K562 (cell line): ENCODE results near the gene MYLK4. TPM values are rescaled to one million over a fixed set of nuclear protein-coding genes. Genes with fewer than 3 reads are reported as not detected.

Experiments used
- ATAC-seq: fragments of 200-7000 bp; cut with Tn5 transposase; 3 replicates; pipeline ENCODE4 v1.9.1; 2020; ENCODE audit warnings: moderate library complexity
- BruUV-seq: library from RNA; stranded (reverse); fragments of 400-500 nt; replicated peaks from 2 replicates; lab custom pipeline; 2021; lab: Mats Ljungman, UMichigan
- CTCF ChIA-PET: fragments of 300-600 bp; formaldehyde crosslinking; extraction: SDS; loops from one replicate; lab custom pipeline; 2021; ENCODE audit warnings: low intra/inter-chr PET ratio; lab: Yijun Ruan, JAX
- POLR2A ChIA-PET: fragments of 300-600, 350-650 bp; sonication (Branson Sonifier 250); formaldehyde crosslinking; extraction: SDS; loops from one replicate; lab custom pipeline; 2021; ENCODE audit warnings: antibody characterized with exemption, inconsistent platforms; lab: Yijun Ruan, JAX
- DNase-seq, 4 experiments: peaks; one replicate each; pipeline versions ENCODE4 v3.0.0 to v3.0.0-alpha.2; 2011 to 2018; ENCODE audit warnings: low spot score in 3 of 4, mixed read lengths in 3 of 4; ENCODE audit errors: extremely low read depth in 1 of 4
- FAIRE-seq: peaks from 2 replicates; lab custom pipeline; 2011; peaks lifted over from hg19 to GRCh38; lab: Jason Lieb, UNC
- H2AFZ ChIP-seq: 2 replicates; pipeline ENCODE4 v1.6.0; 2011; ENCODE audit warnings: low read depth, low read length, control low read depth, inconsistent platforms
- H3K27ac ChIP-seq: fragments of 200-600 bp; 3 replicates; pipeline ENCODE4 v1.8.0; 2011; ENCODE audit warnings: low read depth, mild to moderate bottlenecking, control low read depth, inconsistent platforms, low read length, moderate library complexity, mixed read lengths; ENCODE audit errors: extremely low read depth
- H3K27me3 ChIP-seq, 2 experiments: fragments of 300-600 bp in 1 of 2; 2 replicates in 1 of 2; 3 replicates in 1 of 2; pipeline versions ENCODE4 v1.6.0 to v1.8.0; 2011; ENCODE audit warnings: inconsistent platforms in 2 of 2, low read length in 2 of 2, mild to moderate bottlenecking in 1 of 2, mixed read lengths in 1 of 2, moderate library complexity in 1 of 2; ENCODE audit not compliant: control insufficient read depth in 2 of 2, insufficient read depth in 2 of 2
- H3K36me3 ChIP-seq: fragments of 300-600 bp; 3 replicates; pipeline ENCODE4 v1.8.0; 2011; ENCODE audit warnings: mild to moderate bottlenecking, low read length, inconsistent platforms; ENCODE audit not compliant: control insufficient read depth, insufficient read depth
- H3K4me1 ChIP-seq, 2 experiments: fragments of 200-600 bp in 1 of 2; replicated peaks in 1 of 2; 2 replicates in 1 of 2; 3 replicates in 1 of 2; pipeline versions ENCODE4 v1.5.1 to v1.8.0; 2011; ENCODE audit warnings: inconsistent platforms in 2 of 2, low read length in 2 of 2, mild to moderate bottlenecking in 1 of 2, mixed read lengths in 1 of 2, moderate library complexity in 1 of 2; ENCODE audit not compliant: control insufficient read depth in 2 of 2, insufficient read depth in 2 of 2
- H3K4me2 ChIP-seq: 2 replicates; pipeline ENCODE4 v1.6.1; 2011; ENCODE audit warnings: low read length, control low read depth, inconsistent platforms, mixed read lengths; ENCODE audit not compliant: insufficient read depth
- H3K4me3 ChIP-seq: fragments of 200-600 bp; sonication (generic), shearing (Covaris generic); 2 replicates; pipeline ENCODE4 v1.5.1; 2016; ENCODE audit warnings: control low read depth, inconsistent platforms
- H3K79me2 ChIP-seq: fragments of 200-600 bp; 3 replicates; pipeline ENCODE4 v1.8.0; 2011; ENCODE audit warnings: low read length, inconsistent platforms; ENCODE audit not compliant: control insufficient read depth, insufficient read depth
- H3K9ac ChIP-seq, 2 experiments: 2 replicates each; pipeline versions ENCODE4 v1.6.0 to v1.6.1; 2011; ENCODE audit warnings: low read depth in 2 of 2, low read length in 2 of 2, control low read depth in 1 of 2, inconsistent platforms in 1 of 2, mild to moderate bottlenecking in 1 of 2, mixed read lengths in 1 of 2; ENCODE audit not compliant: insufficient read depth in 1 of 2
- H3K9me1 ChIP-seq: one replicate; pipeline ENCODE4 v1.6.0; 2011; ENCODE audit warnings: inconsistent platforms, mild to moderate bottlenecking, low read length, moderate library complexity; ENCODE audit not compliant: control insufficient read depth, insufficient read depth
- H3K9me3 ChIP-seq: replicated peaks from 2 replicates; pipeline ENCODE4 v1.5.1; 2011; ENCODE audit warnings: low read depth, low read length, inconsistent platforms; ENCODE audit not compliant: control insufficient read depth, insufficient read depth
- H4K20me1 ChIP-seq: replicated peaks from 2 replicates; pipeline ENCODE4 v1.6.1; 2011; ENCODE audit warnings: low read length, inconsistent platforms, mixed read lengths; ENCODE audit not compliant: control insufficient read depth, insufficient read depth
- AFF4 ChIP-seq: sonication (generic); formaldehyde crosslinking; IDR thresholded peaks from 2 replicates; pipeline ENCODE4 v1.8.0; 2023; ENCODE audit warnings: mild to moderate bottlenecking, missing genetic modification reagents
- ARID1B ChIP-seq: fragments of 450-650 bp; IDR thresholded peaks from 2 replicates; pipeline ENCODE4 v1.6.1; 2016; ENCODE audit warnings: antibody characterized with exemption, mild to moderate bottlenecking, inconsistent platforms
- CBFA2T2 ChIP-seq: fragments of 450-650 bp; conservative IDR thresholded peaks from 2 replicates; pipeline ENCODE4 v1.6.1; 2017; ENCODE audit warnings: mild to moderate bottlenecking
- CGGBP1 ChIP-seq: fragments of 250-450 bp; sonication (Bioruptor Pico); IDR thresholded peaks from 2 replicates; pipeline ENCODE4 v1.9.0; 2021; ENCODE audit warnings: mild to moderate bottlenecking
- ETV6 ChIP-seq, 3 experiments: fragments of 150-350 bp in 1 of 3; sonication (generic) in 1 of 3; formaldehyde crosslinking in 1 of 3; IDR thresholded peaks; 2 replicates each; pipeline versions ENCODE4 v1.6.1 to v1.8.0; 2014 to 2022; ENCODE audit warnings: borderline replicate concordance in 2 of 3, low read depth in 2 of 3, antibody characterized with exemption in 1 of 3, low read length in 1 of 3, mild to moderate bottlenecking in 1 of 3, missing genetic modification reagents in 1 of 3
- GABPA ChIP-seq: fragments of 200-800 bp; sonication (Bioruptor generic); conservative IDR thresholded peaks from 2 replicates; pipeline ENCODE4 v1.6.1; 2016; ENCODE audit warnings: low read depth, missing genetic modification characterization, missing compliant biosample characterization
- HDAC1 ChIP-seq, 2 experiments: fragments of 450-650 bp; IDR thresholded peaks; 2 replicates each; pipeline ENCODE4 v1.6.1; 2016 to 2017; ENCODE audit warnings: inconsistent platforms in 1 of 2, mild to moderate bottlenecking in 1 of 2, moderate library complexity in 1 of 2
- KLF10 ChIP-seq: fragments of 250-450 bp; sonication (Bioruptor Pico); IDR thresholded peaks from 2 replicates; pipeline ENCODE4 v1.6.1; 2021; ENCODE audit warnings: matching md5 sums
- PRPF4 ChIP-seq: fragments of 200-400 bp; formaldehyde crosslinking; IDR thresholded peaks from one replicate; pipeline ENCODE4 v1.6.1; 2017; ENCODE audit warnings: low read length, low read depth, mild to moderate bottlenecking; ENCODE audit not compliant: insufficient read depth, poor library complexity, severe bottlenecking
- PURB ChIP-seq: sonication (generic); formaldehyde crosslinking; IDR thresholded peaks from 2 replicates; pipeline ENCODE4 v1.9.0; 2021; ENCODE audit warnings: low read depth, mild to moderate bottlenecking, missing genetic modification reagents
- RBM25 ChIP-seq: fragments of 200-400 bp; formaldehyde crosslinking; IDR thresholded peaks from 2 replicates; pipeline ENCODE4 v1.6.1; 2018; ENCODE audit warnings: low read length, low read depth, moderate library complexity; ENCODE audit not compliant: severe bottlenecking
- SLC30A9 ChIP-seq: fragments of 250-450 bp; sonication (Bioruptor Pico); IDR thresholded peaks from 2 replicates; pipeline ENCODE4 v1.8.0; 2022; ENCODE audit warnings: mild to moderate bottlenecking, moderate library complexity
- STAT6 ChIP-seq: sonication (generic); formaldehyde crosslinking; IDR thresholded peaks from 2 replicates; pipeline ENCODE4 v1.8.1; 2023; ENCODE audit warnings: mild to moderate bottlenecking, missing genetic modification reagents
- TEAD1 ChIP-seq, 2 experiments: fragments of 450-650 bp in 1 of 2; sonication (generic) in 1 of 2; formaldehyde crosslinking; IDR thresholded peaks; 2 replicates each; pipeline versions ENCODE4 v1.4.0 to v1.8.0; 2020 to 2022; ENCODE audit warnings: mild to moderate bottlenecking in 2 of 2, missing genetic modification reagents in 1 of 2
- ZNF282 ChIP-seq: sonication (generic); formaldehyde crosslinking; IDR thresholded peaks from 2 replicates; pipeline ENCODE4 v1.8.1; 2023; ENCODE audit warnings: missing genetic modification reagents
- ZNF436 ChIP-seq: fragments of 250-450, 450-650 bp; sonication (Bioruptor Pico); formaldehyde crosslinking; IDR thresholded peaks from 2 replicates; pipeline ENCODE4 v1.7.0; 2020; ENCODE audit warnings: mild to moderate bottlenecking
- ZNF668 ChIP-seq: fragments of 250-450 bp; sonication (Bioruptor Pico); IDR thresholded peaks from 2 replicates; pipeline ENCODE4 v1.8.0; 2022; ENCODE audit warnings: mild to moderate bottlenecking, inconsistent platforms
- WGBS: fragments of 100-300 bp; shearing (Covaris generic); methylation state at CpG from one replicate; pipeline ENCODE4 v1.1.6; 2016; ENCODE audit warnings: low coverage, mixed read lengths; ENCODE audit not compliant: insufficient coverage; ENCODE audit errors: missing lambda C conversion rate; 5-methylcytosine and 5-hydroxymethylcytosine counted together
- in situ Hi-C: fragments of 300-500 bp; cut with MboI; formaldehyde crosslinking; loops from 4 replicates; pipeline ENCODE4 v1.15.0; 2018; ENCODE audit warnings: inconsistent platforms, mixed read lengths
- intact Hi-C: fragments of 100-400 bp; cut with micrococcal nuclease; formaldehyde crosslinking; loops from 2 replicates; pipeline ENCODE4 v1.14.2; 2022
- polyA plus RNA-seq, 8 experiments: library from polyadenylated mRNA; depleted of rRNA in 4 of 8; stranded (reverse) in 5 of 8; unstranded in 3 of 8; fragments of >200 nt; fragmentation: Nextera tagmentation in 2 of 8; fragmentation: Illumina TruSeq in 1 of 8; extraction: Ambion mirVana in 2 of 8; extraction: Trizol in 1 of 8; gene quantifications; 2 replicates each; pipeline versions ENCODE4 v1.2.1 to v1.2.3, GENCODE V29; 2011 to 2014; ENCODE audit warnings: inconsistent platforms in 1 of 8, missing spikeins in 1 of 8
- total RNA-seq, 7 experiments: library from RNA; depleted of rRNA in 6 of 7; stranded (reverse); fragments of >200 nt in 6 of 7; fragmentation: Illumina TruSeq in 2 of 7; extraction: Trizol in 2 of 7; gene quantifications; 2 replicates each; pipeline versions ENCODE4 v1.2.1 to v1.2.3, GENCODE V29; 2011 to 2021; ENCODE audit warnings: low replicate concordance in 1 of 7

The MYLK4 gene
- total and polyA plus RNA-seq, 9 of the 15 experiments (the other 6 are each of a cell fraction or from before 2014, with no cell fraction given): 0.01 to 0.15 (median 0.06) TPM

GRCh38 chr6:2715737-2716136 is 35.0 kb downstream of the MYLK4 start:
- BruUV-seq: no TSS peak
- DNase-seq: no peak
- Histone ChIP-seq H3K4me2 (no peak overlapping the region), H3K9me1 (no peaks in the 10 kb centered on the region), H4K20me1 (no peaks in the 10 kb centered on the region), H3K9me3 (peaks cover 5% of the 10 kb centered on the region; the same call in 1 of the 2 replicates), H3K27ac (no peak overlapping the region), H3K9ac (no peak overlapping the region), H3K36me3 (no peaks in the 10 kb centered on the region), H3K27me3 (no peaks in the 10 kb centered on the region; a peak in 1 of 5 replicates), H3K4me3 (no peak overlapping the region), H3K79me2 (no peaks in the 10 kb centered on the region), H2AFZ (0 out of 2 replicates have a peak overlapping the region, but pooled peaks have one; percentile 4), H3K4me1 (peaks cover 0 to 15% of the 10 kb centered on the region in 2 experiments; a peak in 2 of 5 replicates)
- in situ Hi-C loops (no loop called here), intact Hi-C loops (no loop called here)
- no peak for ATAC-seq
- FAIRE-seq: no peak
- CTCF ChIA-PET: no interaction called here
- WGBS: 22% methylated on average over 5 of the region's 5 CpGs
- POLR2A ChIA-PET: interaction anchor here (2.2 kb wide), 1 partner anchor 10 kb away, joined by 8 read pairs; no protein-coding TSS in a partner anchor
- TF ChIP-seq ZNF282 (CRISPR knock-in tag) (no peak), AFF4 (no peak), PRPF4 (no peak), ETV6 (IDR thresholded peaks at IDR 0.05; ENCODE audit: borderline replicate concordance in 1 of 2, low read depth in 2 of 2, low read length in 1 of 2) (no peak), ETV6 (CRISPR knock-in tag; IDR thresholded peaks at IDR 0.05; ENCODE audit: borderline replicate concordance) (no peak), RBM25 (no peak), KLF10 (CRISPR knock-in tag) (no peak), ZNF668 (CRISPR knock-in tag) (no peak), TEAD1 (CRISPR knock-in tag; IDR thresholded peaks at IDR 0.05) (no peak), ZNF436 (CRISPR knock-in tag) (no peak), ARID1B (no peak), SLC30A9 (CRISPR knock-in tag) (no peak), STAT6 (CRISPR knock-in tag) (no peak), CGGBP1 (CRISPR knock-in tag) (no peak), HDAC1 (IDR thresholded peaks at IDR 0.05) (no peak), GABPA (no peak), CBFA2T2 (no peak), PURB (CRISPR knock-in tag) (no peak)
